Astrocyte (in vitro differentiated cells and primary cell): ENCODE data around the gene RPLP2. TPM values are rescaled to one million over a fixed set of nuclear protein-coding genes. Genes with fewer than 3 reads are reported as not detected.

Experiments
- DNase-seq: peaks from one replicate; pipeline ENCODE4 v3.0.0-alpha.2; 2010; ENCODE audit warnings: low read depth
- FAIRE-seq: peaks from 2 replicates; lab custom pipeline; 2011; peaks lifted over from hg19 to GRCh38; lab: Jason Lieb, UNC
- H2AFZ ChIP-seq: 2 replicates; pipeline ENCODE4 v1.6.0; 2012; ENCODE audit warnings: low read depth, low read length, inconsistent platforms
- H3K27ac ChIP-seq: 2 replicates; pipeline ENCODE4 v1.5.1; 2011; ENCODE audit warnings: low read depth, low read length, inconsistent platforms
- H3K27me3 ChIP-seq: 2 replicates; pipeline ENCODE4 v1.6.0; 2011; ENCODE audit warnings: low read length, inconsistent platforms; ENCODE audit not compliant: insufficient read depth
- H3K36me3 ChIP-seq: 2 replicates; pipeline ENCODE4 v1.5.1; 2011; ENCODE audit warnings: low read length, inconsistent platforms; ENCODE audit not compliant: insufficient read depth
- H3K4me1 ChIP-seq: 2 replicates; pipeline ENCODE4 v1.5.1; 2011; ENCODE audit warnings: low read length, inconsistent platforms; ENCODE audit not compliant: insufficient read depth
- H3K4me2 ChIP-seq: 2 replicates; pipeline ENCODE4 v1.6.0; 2012; ENCODE audit warnings: low read length, inconsistent platforms
- H3K4me3 ChIP-seq: 2 replicates; pipeline ENCODE4 v1.5.1; 2011; ENCODE audit warnings: low read depth, mild to moderate bottlenecking, low read length, inconsistent platforms; ENCODE audit not compliant: insufficient read depth
- H3K79me2 ChIP-seq: 2 replicates; pipeline ENCODE4 v1.6.0; 2012; ENCODE audit warnings: mild to moderate bottlenecking, low read length, inconsistent platforms; ENCODE audit not compliant: insufficient read depth
- H3K9ac ChIP-seq: 2 replicates; pipeline ENCODE4 v1.6.0; 2012; ENCODE audit warnings: mild to moderate bottlenecking, low read length, inconsistent platforms
- H3K9me3 ChIP-seq: 2 replicates; pipeline ENCODE4 v1.5.1; 2012; ENCODE audit warnings: low read depth, mild to moderate bottlenecking, low read length, inconsistent platforms; ENCODE audit not compliant: insufficient read depth
- H4K20me1 ChIP-seq: 2 replicates; pipeline ENCODE4 v1.6.0; 2012; ENCODE audit warnings: low read length, inconsistent platforms; ENCODE audit not compliant: insufficient read depth
- H3K27ac Mint-ChIP-seq: one replicate; pipeline ENCODE4 v1.8.0; 2021; ENCODE audit warnings: mild to moderate bottlenecking, mixed read lengths; ENCODE audit not compliant: unreplicated experiment
- H3K27me3 Mint-ChIP-seq: one replicate; pipeline ENCODE4 v1.8.0; 2021; ENCODE audit warnings: low read depth, mixed read lengths; ENCODE audit not compliant: unreplicated experiment
- H3K36me3 Mint-ChIP-seq: one replicate; pipeline ENCODE4 v1.8.0; 2021; ENCODE audit warnings: low read depth, mixed read lengths; ENCODE audit not compliant: unreplicated experiment
- H3K4me1 Mint-ChIP-seq: one replicate; pipeline ENCODE4 v1.8.0; 2021; ENCODE audit warnings: low read depth, mixed read lengths; ENCODE audit not compliant: unreplicated experiment
- H3K4me3 Mint-ChIP-seq: one replicate; pipeline ENCODE4 v1.8.0; 2021; ENCODE audit warnings: mild to moderate bottlenecking, moderate library complexity, mixed read lengths; ENCODE audit not compliant: unreplicated experiment
- H3K9me3 Mint-ChIP-seq: one replicate; pipeline ENCODE4 v1.8.0; 2021; ENCODE audit warnings: mild to moderate bottlenecking, mixed read lengths; ENCODE audit not compliant: unreplicated experiment
- EZH2 ChIP-seq: IDR thresholded peaks from 2 replicates; pipeline ENCODE4 v1.6.1; 2012; ENCODE audit warnings: mild to moderate bottlenecking, low read length, inconsistent platforms; ENCODE audit not compliant: insufficient read depth
- total RNA-seq: library from RNA; stranded (reverse); gene quantifications from 2 replicates; pipeline ENCODE4 v1.2.1, GENCODE V29; 2021
- TF ChIP-seq, protein P1 (sequence below): IDR thresholded peaks from 2 replicates; pipeline ENCODE4 v1.5.1; 2011; ENCODE audit warnings: low read depth, mild to moderate bottlenecking, inconsistent platforms, low read length, moderate library complexity; ENCODE audit not compliant: insufficient read depth

Gene RPLP2
- total RNA-seq, 1 donor from 2014 or later = 1,666 TPM

- H3K27ac ChIP-seq = no peak overlapping the region
- no peaks in the 10 kb centered on the region for H3K9me3 Mint-ChIP-seq
These were observed 15.6 kb upstream of the RPLP2 start for GRCh38 chr11:794013-794765.

GRCh38 chr11:794766-795633 lies 14.8 kb upstream of the RPLP2 start:
- H3K9ac ChIP-seq = peak overlapping the region; percentile 72

More at GRCh38 chr11:794013-794765, 15.6 kb upstream of the RPLP2 start:
- H3K36me3 Mint-ChIP-seq = peaks cover 2% of the 10 kb centered on the region
- no peaks in the 10 kb centered on the region for H3K9me3 ChIP-seq
- no peak overlapping the region for H3K4me3 ChIP-seq
- peaks cover 16% of the 10 kb centered on the region for H3K4me1 ChIP-seq
- peaks cover 4% of the 10 kb centered on the region for H3K79me2 ChIP-seq
- DNase-seq (no peak), FAIRE-seq (no peak)
- no peaks in the 10 kb centered on the region for H3K27me3 ChIP-seq
- no peak overlapping the region for H3K27ac Mint-ChIP-seq
- no peak overlapping the region for H2AFZ ChIP-seq
- no peak overlapping the region for H3K4me2 ChIP-seq
- no peak overlapping the region for H3K9ac ChIP-seq
- peaks cover 50% of the 10 kb centered on the region for H4K20me1 ChIP-seq
- no peaks in the 10 kb centered on the region for H3K27me3 Mint-ChIP-seq
- H3K4me3 Mint-ChIP-seq = no peak overlapping the region
- H3K36me3 ChIP-seq = no peaks in the 10 kb centered on the region
- H3K4me1 Mint-ChIP-seq = no peaks in the 10 kb centered on the region
- TF ChIP-seq EZH2 = no peak
- TF ChIP-seq, protein P1, sequence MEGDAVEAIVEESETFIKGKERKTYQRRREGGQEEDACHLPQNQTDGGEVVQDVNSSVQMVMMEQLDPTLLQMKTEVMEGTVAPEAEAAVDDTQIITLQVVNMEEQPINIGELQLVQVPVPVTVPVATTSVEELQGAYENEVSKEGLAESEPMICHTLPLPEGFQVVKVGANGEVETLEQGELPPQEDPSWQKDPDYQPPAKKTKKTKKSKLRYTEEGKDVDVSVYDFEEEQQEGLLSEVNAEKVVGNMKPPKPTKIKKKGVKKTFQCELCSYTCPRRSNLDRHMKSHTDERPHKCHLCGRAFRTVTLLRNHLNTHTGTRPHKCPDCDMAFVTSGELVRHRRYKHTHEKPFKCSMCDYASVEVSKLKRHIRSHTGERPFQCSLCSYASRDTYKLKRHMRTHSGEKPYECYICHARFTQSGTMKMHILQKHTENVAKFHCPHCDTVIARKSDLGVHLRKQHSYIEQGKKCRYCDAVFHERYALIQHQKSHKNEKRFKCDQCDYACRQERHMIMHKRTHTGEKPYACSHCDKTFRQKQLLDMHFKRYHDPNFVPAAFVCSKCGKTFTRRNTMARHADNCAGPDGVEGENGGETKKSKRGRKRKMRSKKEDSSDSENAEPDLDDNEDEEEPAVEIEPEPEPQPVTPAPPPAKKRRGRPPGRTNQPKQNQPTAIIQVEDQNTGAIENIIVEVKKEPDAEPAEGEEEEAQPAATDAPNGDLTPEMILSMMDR = no peak

More at GRCh38 chr11:794766-795633, 14.8 kb upstream of the RPLP2 start:
- Mint-ChIP-seq H3K36me3 (peaks cover 2% of the 10 kb centered on the region), H3K9me3 (no peaks in the 10 kb centered on the region), H3K4me3 (no peak overlapping the region), H3K27me3 (no peaks in the 10 kb centered on the region), H3K27ac (no peak overlapping the region), H3K4me1 (no peaks in the 10 kb centered on the region)
- Histone ChIP-seq H2AFZ (no peak overlapping the region), H3K27ac (no peak overlapping the region), H3K9me3 (no peaks in the 10 kb centered on the region), H3K4me1 (peaks cover 16% of the 10 kb centered on the region), H3K27me3 (no peaks in the 10 kb centered on the region), H3K79me2 (peaks cover 4% of the 10 kb centered on the region), H3K36me3 (no peaks in the 10 kb centered on the region), H4K20me1 (peaks cover 54% of the 10 kb centered on the region), H3K4me3 (no peak overlapping the region), H3K4me2 (peak overlapping the region; percentile 96)
- TF ChIP-seq, protein P1 = no peak
- no peak for TF ChIP-seq EZH2
- DNase-seq = no peak
- no peak for FAIRE-seq
